Body of pancreas (tissue), 4 donors: ENCODE data around the gene RNLS. TPM values are rescaled to one million over a fixed set of nuclear protein-coding genes. Genes with fewer than 3 reads are reported as not detected.
A peak's percentile ranks its signal among the peaks of the same experiment; 100 is the strongest.

ENCODE experiments used
- ATAC-seq: fragments of 150-250 bp; one replicate; pipeline ENCODE4 v1.9.1; 2016
- DNase-seq, 4 donors: peaks; one replicate each; pipeline ENCODE4 v3.0.0-alpha.2; 2019
- H3K27ac ChIP-seq, 4 donors: fragments of 200-600 bp; sonication (generic); 1 replicate in 3 of 4; 2 replicates in 1 of 4; pipeline versions ENCODE4 v1.5.1 to v1.6.1; 2016 to 2019; ENCODE audit warnings: mild to moderate bottlenecking in 1 of 4, mixed read lengths in 1 of 4, moderate library complexity in 1 of 4
- H3K27me3 ChIP-seq, 2 donors: fragments of 200-600 bp; sonication (generic); one replicate each; pipeline ENCODE4 v1.6.0; 2016; ENCODE audit warnings: mild to moderate bottlenecking in 1 of 2
- H3K36me3 ChIP-seq, 2 donors: fragments of 200-600 bp; sonication (generic); replicated peaks in 1 of 2; 2 replicates each; pipeline ENCODE4 v1.5.1; 2016; ENCODE audit warnings: low read depth in 2 of 2; ENCODE audit not compliant: insufficient read depth in 1 of 2
- H3K4me1 ChIP-seq: fragments of 200-600 bp; sonication (generic); one replicate; pipeline ENCODE4 v1.6.0; 2016
- H3K4me3 ChIP-seq, 2 donors: fragments of 200-600 bp; sonication (generic); 1 replicate in 1 of 2; 2 replicates in 1 of 2; pipeline ENCODE4 v1.5.1; 2016 to 2019
- H3K9me3 ChIP-seq, 3 donors: fragments of 200-600 bp; sonication (generic); 1 replicate in 2 of 3; 2 replicates in 1 of 3; pipeline ENCODE4 v1.5.1; 2016
- CTCF ChIP-seq, 7 experiments: fragments of 450-650 bp in 4 of 7; fragments of 200-600 bp in 3 of 7; sonication (generic) in 3 of 7; IDR thresholded peaks; one replicate each; pipeline ENCODE4 v1.5.1; 2016 to 2019; ENCODE audit warnings: antibody characterized with exemption in 7 of 7
- POLR2A ChIP-seq, 3 donors: fragments of 450-650 bp; IDR thresholded peaks; one replicate each; pipeline ENCODE4 v1.6.1; 2016; ENCODE audit warnings: antibody characterized with exemption in 3 of 3, mild to moderate bottlenecking in 2 of 3
- WGBS, 2 donors: methylation state at CpG; one replicate each; pipeline ENCODE4 v1.1.5; 2017; 5-methylcytosine and 5-hydroxymethylcytosine counted together
- intact Hi-C: fragments of 100-400 bp; cut with DNase I; formaldehyde crosslinking; loops from one replicate; pipeline ENCODE4 v1.15.1; 2023
- total RNA-seq, 2 donors: library from RNA; depleted of rRNA; stranded (reverse); fragments of >200 nt; gene quantifications; one replicate each; pipeline ENCODE4 v1.1.0, GENCODE V29; 2016

The RNLS gene
- total RNA-seq, 2 donors from 2014 or later: 7.9 to 26.5 TPM

- Histone ChIP-seq H3K27me3 (no peaks in the 10 kb centered on the region), H3K4me1 (no peaks in the 10 kb centered on the region), H3K27ac (no peak overlapping the region), H3K4me3 (no peak overlapping the region), H3K36me3 (no peaks in the 10 kb centered on the region), H3K9me3 (no peaks in the 10 kb centered on the region)
- no peak for ATAC-seq
- no peak for DNase-seq
- TF ChIP-seq CTCF (IDR thresholded peaks at IDR 0.05): no peak
- TF ChIP-seq POLR2A (IDR thresholded peaks at IDR 0.05): no peak
- intact Hi-C loops: no loop called here
- 44 to 67% methylated on average over 1 of the region's 1 CpG for WGBS, 2 donors
Measured at GRCh38 chr10:88618496-88618895, 35.4 kb upstream of the RNLS start.

GRCh38 chr10:88617772-88618300 is 34.7 kb upstream of the RNLS start:
- intact Hi-C loops: no loop called here
- ATAC-seq: no peak
- 86 to 89% methylated on average over 1 of the region's 1 CpG for WGBS, 2 donors

GRCh38 chr10:88616250-88616977 is 33.3 kb upstream of the RNLS start:
- Histone ChIP-seq H3K4me3 (no peak overlapping the region), H3K36me3 (no peaks in the 10 kb centered on the region), H3K27me3 (no peaks in the 10 kb centered on the region), H3K4me1 (no peaks in the 10 kb centered on the region), H3K27ac (no peak overlapping the region), H3K9me3 (no peaks in the 10 kb centered on the region)
- intact Hi-C loops: no loop called here
- DNase-seq (peak in 1 of 4 donors; percentile 14), ATAC-seq (no peak)
- WGBS, 2 donors: 89 to 94% methylated on average over 17 to 18 of the region's 18 CpGs
- TF ChIP-seq CTCF (IDR thresholded peaks at IDR 0.05) (no peak), POLR2A (IDR thresholded peaks at IDR 0.05) (no peak)

More at GRCh38 chr10:88617772-88618300, 34.7 kb upstream of the RNLS start:
- no peaks in the 10 kb centered on the region for H3K4me1 ChIP-seq
- H3K4me3 ChIP-seq: no peak overlapping the region
- H3K9me3 ChIP-seq: no peaks in the 10 kb centered on the region
- no peak for DNase-seq
- H3K27ac ChIP-seq: no peak overlapping the region
- H3K36me3 ChIP-seq: no peaks in the 10 kb centered on the region
- no peaks in the 10 kb centered on the region for H3K27me3 ChIP-seq
- TF ChIP-seq POLR2A (IDR thresholded peaks at IDR 0.05) (no peak), CTCF (IDR thresholded peaks at IDR 0.05) (no peak)

- Histone ChIP-seq H3K4me1 (no peaks in the 10 kb centered on the region), H3K27ac (no peak overlapping the region), H3K27me3 (no peaks in the 10 kb centered on the region), H3K36me3 (no peaks in the 10 kb centered on the region), H3K4me3 (no peak overlapping the region), H3K9me3 (no peaks in the 10 kb centered on the region)
- no peak for DNase-seq
- intact Hi-C loops: no loop called here
- ATAC-seq: no peak
- TF ChIP-seq POLR2A (IDR thresholded peaks at IDR 0.05) (no peak), CTCF (IDR thresholded peaks at IDR 0.05) (no peak)
- 84 to 93% methylated on average over 2 of the region's 2 CpGs for WGBS, 2 donors
Measured at GRCh38 chr10:88608780-88609179, 25.7 kb upstream of the RNLS start.
